Transverse colon (tissue), 4 donors: ENCODE results near the gene HEG1.

ENCODE experiments used
- EP300 ChIP-seq: sonication (generic); formaldehyde crosslinking; IDR thresholded peaks from one replicate; pipeline ENCODE4 v1.6.1; 2017; ENCODE audit warnings: antibody characterized with exemption, low read depth
- POLR2A ChIP-seq: fragments of 450-650 bp; IDR thresholded peaks from one replicate; pipeline ENCODE4 v1.6.1; 2016; ENCODE audit warnings: antibody characterized with exemption, mild to moderate bottlenecking, moderate library complexity
- POLR2AphosphoS5 ChIP-seq, 3 donors: sonication (generic); formaldehyde crosslinking; IDR thresholded peaks; one replicate each; pipeline ENCODE4 v1.6.1; 2016; ENCODE audit warnings: antibody characterized with exemption in 3 of 3
- TF ChIP-seq, protein P1 (sequence below), 5 experiments: fragments of 200-600 bp in 3 of 5; fragments of 450-650 bp in 2 of 5; sonication (generic) in 3 of 5; IDR thresholded peaks; 1 replicate in 2 of 5; 2 replicates in 3 of 5; pipeline ENCODE4 v1.5.1; 2016 to 2017; ENCODE audit warnings: antibody characterized with exemption in 5 of 5, inconsistent platforms in 3 of 5, mild to moderate bottlenecking in 2 of 5, moderate library complexity in 1 of 5

DNA sequence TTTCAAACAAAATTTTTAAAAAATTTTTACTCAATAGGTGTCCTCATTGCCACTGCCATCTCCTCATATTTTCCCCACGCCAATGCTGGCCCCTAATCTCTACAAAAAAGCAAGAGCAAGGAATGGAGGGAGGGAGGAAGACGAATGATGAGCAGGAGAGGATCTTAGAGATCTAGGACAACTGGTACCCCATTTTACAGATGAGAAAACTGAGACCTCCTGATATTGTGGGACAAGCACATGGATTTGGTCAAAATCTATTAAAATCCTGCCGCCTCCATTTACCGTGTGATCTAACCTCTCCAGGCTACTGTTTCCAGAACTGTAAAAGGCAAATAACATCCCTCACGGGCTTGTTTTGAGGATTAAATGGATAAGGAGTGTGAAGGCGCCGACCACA lies 4.6 kb downstream of the HEG1 start:
- TF ChIP-seq POLR2A: no peak
- no peak for TF ChIP-seq EP300
- no peak for TF ChIP-seq POLR2AphosphoS5 (IDR thresholded peaks at IDR 0.05)
- TF ChIP-seq, protein P1, sequence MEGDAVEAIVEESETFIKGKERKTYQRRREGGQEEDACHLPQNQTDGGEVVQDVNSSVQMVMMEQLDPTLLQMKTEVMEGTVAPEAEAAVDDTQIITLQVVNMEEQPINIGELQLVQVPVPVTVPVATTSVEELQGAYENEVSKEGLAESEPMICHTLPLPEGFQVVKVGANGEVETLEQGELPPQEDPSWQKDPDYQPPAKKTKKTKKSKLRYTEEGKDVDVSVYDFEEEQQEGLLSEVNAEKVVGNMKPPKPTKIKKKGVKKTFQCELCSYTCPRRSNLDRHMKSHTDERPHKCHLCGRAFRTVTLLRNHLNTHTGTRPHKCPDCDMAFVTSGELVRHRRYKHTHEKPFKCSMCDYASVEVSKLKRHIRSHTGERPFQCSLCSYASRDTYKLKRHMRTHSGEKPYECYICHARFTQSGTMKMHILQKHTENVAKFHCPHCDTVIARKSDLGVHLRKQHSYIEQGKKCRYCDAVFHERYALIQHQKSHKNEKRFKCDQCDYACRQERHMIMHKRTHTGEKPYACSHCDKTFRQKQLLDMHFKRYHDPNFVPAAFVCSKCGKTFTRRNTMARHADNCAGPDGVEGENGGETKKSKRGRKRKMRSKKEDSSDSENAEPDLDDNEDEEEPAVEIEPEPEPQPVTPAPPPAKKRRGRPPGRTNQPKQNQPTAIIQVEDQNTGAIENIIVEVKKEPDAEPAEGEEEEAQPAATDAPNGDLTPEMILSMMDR (IDR thresholded peaks at IDR 0.05): no peak
